Esophagus (tissue), 2 donors: Measurements from ENCODE around the gene DACH1. TPM values are rescaled to one million over a fixed set of nuclear protein-coding genes. Genes with fewer than 3 reads are reported as not detected.

Experiments
- H3K27ac ChIP-seq, 2 donors: one replicate each; pipeline ENCODE4 v1.5.1; 2013; ENCODE audit warnings: low read depth in 2 of 2, mild to moderate bottlenecking in 2 of 2, inconsistent platforms in 1 of 2, low read length in 1 of 2, moderate library complexity in 1 of 2
- H3K27me3 ChIP-seq, 2 donors: one replicate each; pipeline ENCODE4 v1.6.1; 2013; ENCODE audit warnings: low read length in 2 of 2, control low read depth in 1 of 2, mild to moderate bottlenecking in 1 of 2; ENCODE audit not compliant: insufficient read depth in 2 of 2, control insufficient read depth in 1 of 2
- H3K36me3 ChIP-seq, 2 donors: one replicate each; pipeline ENCODE4 v1.6.1; 2013; ENCODE audit warnings: low read length in 1 of 2; ENCODE audit not compliant: control insufficient read depth in 2 of 2, insufficient read depth in 2 of 2
- H3K4me1 ChIP-seq, 2 donors: one replicate each; pipeline ENCODE4 v1.6.1; 2013; ENCODE audit warnings: low read length in 1 of 2; ENCODE audit not compliant: control insufficient read depth in 2 of 2, insufficient read depth in 2 of 2
- H3K4me3 ChIP-seq, 2 donors: one replicate each; pipeline ENCODE4 v1.5.1; 2013; ENCODE audit warnings: low read length in 2 of 2, mild to moderate bottlenecking in 2 of 2, low read depth in 1 of 2, moderate library complexity in 1 of 2
- H3K9me3 ChIP-seq, 2 donors: one replicate each; pipeline ENCODE4 v1.6.1; 2013; ENCODE audit warnings: mild to moderate bottlenecking in 2 of 2, low read depth in 1 of 2, low read length in 1 of 2, moderate library complexity in 1 of 2; ENCODE audit not compliant: control insufficient read depth in 2 of 2, insufficient read depth in 1 of 2
- WGBS, 2 donors: extraction: QIAGEN DNeasy Blood & Tissue Kit; methylation state at CpG; one replicate each; pipeline ENCODE4 v1.1.7; 2013; 5-methylcytosine and 5-hydroxymethylcytosine counted together
- polyA plus RNA-seq, 2 donors: library from polyadenylated mRNA; stranded (reverse); fragments of 200-250 nt; gene quantifications; one replicate each; pipeline ENCODE4 v1.2.3, GENCODE V29; 2013
- donor health status: healthy with polysubstance abuse.
- donor health status: Bipolar disorder and iron deficiency.

The DACH1 gene
- polyA plus RNA-seq, 2 donors = 0.16 TPM

DNA sequence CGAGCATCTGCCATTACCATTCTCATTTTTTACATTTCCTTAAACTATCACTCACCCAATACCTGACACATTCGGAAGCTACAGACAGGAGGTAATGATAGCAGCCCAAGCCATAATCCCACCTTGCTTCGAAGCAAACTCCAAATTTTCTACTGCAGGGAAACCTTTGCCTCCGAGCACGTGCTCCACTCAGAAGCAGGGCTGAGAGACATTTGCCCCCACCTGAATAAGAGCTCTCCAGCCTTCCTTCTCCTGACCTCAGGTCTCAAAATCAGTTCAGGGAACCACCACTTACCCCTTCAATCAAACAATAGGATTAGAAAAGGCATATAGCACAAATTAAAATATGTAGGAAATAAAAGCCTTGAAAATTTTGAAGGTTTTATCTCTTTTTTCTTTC lies 2.3 kb upstream of the DACH1 start:
- H3K9me3 ChIP-seq = no peaks in the 10 kb centered on the region
- H3K27ac ChIP-seq = no peak overlapping the region
- H3K4me1 ChIP-seq = peaks cover 11 to 18% of the 10 kb centered on the region in 2 donors
- H3K4me3 ChIP-seq = no peak overlapping the region
- WGBS, 2 donors = 87 to 93% methylated on average over 5 of the region's 5 CpGs
- peaks cover 14 to 16% of the 10 kb centered on the region in 2 donors for H3K27me3 ChIP-seq
- H3K36me3 ChIP-seq = no peaks in the 10 kb centered on the region

DNA sequence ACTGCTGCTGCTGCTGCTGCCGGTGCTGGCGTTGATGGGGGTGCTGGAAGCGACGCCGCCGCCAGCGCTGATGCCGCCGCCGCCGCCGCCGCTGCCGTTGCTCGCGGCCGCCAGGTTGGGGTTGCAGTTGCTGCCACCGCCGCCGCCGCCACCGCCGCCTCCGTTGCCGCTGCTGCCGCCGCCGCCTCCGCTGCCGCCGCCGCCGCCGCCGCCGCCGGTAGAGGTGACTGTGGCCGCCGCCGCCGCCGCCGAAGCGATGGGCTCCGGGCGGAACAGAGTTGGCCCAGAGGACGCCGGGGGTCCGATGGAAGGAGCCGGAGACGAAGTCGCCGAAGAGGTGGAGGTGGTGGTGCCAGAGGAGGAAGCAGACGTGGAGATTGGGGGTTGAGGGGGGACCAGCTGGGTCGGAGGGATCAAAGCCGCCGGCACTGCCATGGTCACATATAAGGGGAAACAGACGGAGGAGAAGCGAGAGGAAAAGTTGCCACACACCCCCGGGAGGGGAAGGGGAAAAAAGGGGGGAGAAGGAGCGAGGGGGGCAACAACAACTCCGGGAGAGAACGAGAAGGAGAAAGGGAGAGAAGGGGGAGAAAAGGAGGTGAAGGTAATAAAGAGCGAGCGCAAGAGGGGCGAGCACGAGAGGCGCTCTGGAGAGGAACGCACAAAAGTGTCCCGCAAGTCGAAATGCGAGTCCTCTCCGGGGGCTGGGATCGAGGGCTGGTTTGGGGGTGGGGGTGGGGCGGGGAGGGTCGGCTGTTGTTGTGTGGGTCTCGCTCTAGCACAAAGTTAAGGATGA lies 471 bp downstream of the DACH1 start:
- Histone ChIP-seq H3K27ac (peak overlapping the region; percentile 59 to 65), H3K9me3 (no peaks in the 10 kb centered on the region), H3K27me3 (peaks cover 17 to 18% of the 10 kb centered on the region in 2 donors), H3K36me3 (no peaks in the 10 kb centered on the region), H3K4me3 (peak overlapping the region; percentile 54), H3K4me1 (peaks cover 11 to 18% of the 10 kb centered on the region in 2 donors)
- whole genome bisulfite sequencing, 2 donors = 1% methylated on average over 70 to 77 of the region's 77 CpGs

DNA sequence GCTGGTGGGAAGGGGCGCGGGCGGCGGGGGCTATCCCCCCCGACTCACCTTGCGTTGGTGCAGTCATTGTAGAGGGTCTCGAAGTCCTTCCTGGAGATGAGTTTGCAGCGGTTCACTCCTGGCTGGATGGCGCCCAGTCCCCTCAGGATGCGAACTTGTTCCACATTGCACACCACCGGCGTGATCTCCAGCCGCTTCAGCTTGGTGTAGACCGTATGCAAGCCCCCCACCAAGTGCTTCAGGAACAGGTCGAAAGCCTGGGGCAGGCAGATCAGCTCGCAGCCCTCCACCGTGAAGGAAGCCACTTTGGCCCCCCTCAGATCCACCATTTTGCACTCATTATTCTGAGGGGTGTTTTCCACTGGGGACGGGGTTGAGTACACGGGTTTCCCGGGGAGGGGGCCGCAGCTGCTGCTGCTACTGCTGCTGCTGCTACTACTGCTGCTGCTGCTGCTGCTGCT lies 1.1 kb downstream of the DACH1 start:
- peak overlapping the region in 1 of 2 donors; percentile 65 for H3K27ac ChIP-seq
- no peaks in the 10 kb centered on the region for H3K36me3 ChIP-seq
- WGBS, 2 donors = 0 to 2% methylated on average over 21 of the region's 21 CpGs
- peaks cover 11 to 18% of the 10 kb centered on the region in 2 donors for H3K4me1 ChIP-seq
- H3K9me3 ChIP-seq = no peaks in the 10 kb centered on the region
- H3K27me3 ChIP-seq = peaks cover 17 to 18% of the 10 kb centered on the region in 2 donors
- H3K4me3 ChIP-seq = peak overlapping the region; percentile 54

DNA sequence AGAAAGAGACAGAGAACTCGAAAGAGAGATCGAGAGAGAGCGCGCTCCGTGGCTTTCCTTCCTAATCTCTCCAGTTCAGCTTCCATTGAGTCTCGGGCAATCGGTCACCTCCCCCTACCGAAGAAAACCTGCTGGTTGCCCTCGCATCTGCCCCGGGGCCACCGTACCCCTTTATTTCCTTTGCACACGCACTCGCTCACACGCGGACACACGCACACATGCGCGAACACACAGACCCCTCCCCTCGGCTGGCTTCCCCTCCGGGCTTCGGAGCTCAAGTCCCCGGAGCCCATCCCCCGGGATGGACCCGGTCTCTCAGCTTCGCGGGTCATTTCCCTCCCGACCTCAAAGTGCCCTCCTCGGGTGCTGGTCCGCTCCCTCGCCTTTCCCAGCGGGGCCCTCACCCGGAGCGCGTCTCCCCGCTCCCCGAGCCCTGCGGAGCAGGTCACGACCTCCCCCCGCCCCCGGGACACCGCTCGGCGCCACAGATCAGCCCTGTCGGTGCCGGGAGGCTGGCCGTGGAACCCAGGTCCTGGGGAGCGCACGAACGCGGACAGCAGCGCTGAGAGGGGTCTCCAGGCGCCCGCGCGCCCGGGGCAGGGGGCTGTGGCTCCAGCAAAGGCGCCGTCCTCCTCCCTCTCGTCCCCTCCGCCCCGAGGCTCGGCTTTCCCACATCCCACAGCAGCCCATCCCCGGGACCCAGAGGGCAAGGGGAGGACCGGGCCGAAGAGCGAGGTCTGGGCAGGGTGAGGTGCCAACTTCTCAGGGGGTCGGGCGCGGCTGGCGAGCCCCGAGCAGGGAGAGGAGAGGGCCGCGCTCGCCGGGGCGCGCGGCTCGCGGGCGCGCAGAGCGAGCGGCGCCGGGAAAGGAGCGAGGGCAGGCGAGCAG lies 1.8 kb downstream of the DACH1 start:
- 2 to 3% methylated on average over 76 to 88 of the region's 88 CpGs for WGBS, 2 donors
- H3K4me1 ChIP-seq = peaks cover 11 to 18% of the 10 kb centered on the region in 2 donors
- H3K36me3 ChIP-seq = no peaks in the 10 kb centered on the region
- H3K4me3 ChIP-seq = peak overlapping the region; percentile 54
- H3K9me3 ChIP-seq = no peaks in the 10 kb centered on the region
- H3K27me3 ChIP-seq = peaks cover 17 to 18% of the 10 kb centered on the region in 2 donors
- H3K27ac ChIP-seq = peak overlapping the region; percentile 30 to 33

DNA sequence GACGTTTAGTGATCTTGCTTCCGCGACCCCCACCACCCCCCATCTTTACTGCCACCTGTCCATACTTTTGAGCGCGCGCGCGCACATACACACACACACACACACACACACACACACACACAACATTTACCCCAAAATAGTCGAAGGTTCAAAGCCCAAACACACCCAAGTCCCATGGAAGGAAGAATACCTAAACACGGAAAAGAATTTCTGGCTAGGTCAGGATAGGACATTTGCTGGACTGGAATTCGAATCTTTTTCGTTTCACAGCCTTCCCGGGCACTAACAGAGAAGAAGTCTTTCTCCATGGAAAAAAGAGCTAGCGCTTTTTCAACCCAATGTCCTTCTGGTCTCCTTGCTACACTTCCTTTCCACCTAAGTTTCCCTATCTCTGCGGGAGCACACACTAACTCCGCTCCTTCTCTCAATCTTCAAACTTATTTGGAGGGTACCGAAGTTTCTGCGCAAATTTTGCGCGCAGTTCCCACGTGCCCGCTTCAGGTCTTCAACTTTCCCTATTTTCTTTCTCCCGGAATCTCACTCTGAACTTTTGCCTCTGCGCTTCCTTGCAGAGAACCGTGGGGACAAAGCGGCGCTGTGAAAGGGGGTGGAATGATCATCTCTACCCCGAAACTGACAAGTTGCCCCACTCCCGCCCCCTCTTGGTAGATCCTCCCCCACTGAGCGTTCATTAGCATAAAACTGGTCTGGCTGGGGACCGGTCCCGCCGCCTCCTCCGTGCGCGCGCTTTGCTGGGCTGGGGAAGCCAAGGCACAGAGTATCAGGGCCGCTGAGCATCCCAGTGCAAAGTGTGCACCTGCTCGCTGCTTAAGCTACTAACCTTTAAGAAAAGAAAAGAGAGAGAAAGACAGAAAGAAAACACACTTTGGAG lies 2.7 kb downstream of the DACH1 start:
- Histone ChIP-seq H3K4me3 (peak overlapping the region; percentile 54), H3K27ac (peak overlapping the region in 1 of 2 donors; percentile 4), H3K4me1 (peaks cover 11 to 18% of the 10 kb centered on the region in 2 donors), H3K36me3 (no peaks in the 10 kb centered on the region), H3K27me3 (peaks cover 17 to 18% of the 10 kb centered on the region in 2 donors), H3K9me3 (no peaks in the 10 kb centered on the region)
- 10 to 12% methylated on average over 39 of the region's 39 CpGs for WGBS, 2 donors

DNA sequence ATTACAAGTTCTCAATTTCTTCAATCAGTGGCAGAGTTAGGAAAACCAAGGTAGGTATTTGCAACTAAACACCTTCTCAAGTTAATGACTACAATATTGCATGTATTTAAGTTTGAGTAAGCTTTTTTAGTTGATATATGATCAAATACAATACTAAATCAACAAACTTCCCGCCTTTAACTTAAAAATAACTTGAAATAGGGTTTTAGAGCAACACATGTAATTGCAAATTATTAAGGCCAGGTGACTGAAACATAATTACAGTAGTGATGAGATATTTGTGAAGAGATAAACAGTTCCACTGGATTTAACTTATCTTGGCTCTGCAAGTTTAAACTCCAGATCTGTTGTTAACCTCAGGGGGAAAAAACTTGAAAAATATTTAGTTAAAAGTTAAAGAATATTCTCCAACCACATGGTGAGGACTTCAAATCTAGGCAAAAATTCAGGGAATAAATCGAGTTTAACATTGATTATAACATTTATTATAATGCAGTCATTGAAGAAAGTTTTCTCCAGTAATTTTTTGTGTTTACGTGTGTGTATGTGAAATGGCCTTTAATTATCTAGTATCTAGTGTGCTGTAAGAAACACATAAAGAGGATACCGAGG lies 3.6 kb downstream of the DACH1 start:
- Histone ChIP-seq H3K4me3 (no peak overlapping the region), H3K4me1 (peaks cover 11 to 18% of the 10 kb centered on the region in 2 donors), H3K27me3 (peaks cover 17 to 18% of the 10 kb centered on the region in 2 donors), H3K27ac (no peak overlapping the region), H3K9me3 (no peaks in the 10 kb centered on the region), H3K36me3 (no peaks in the 10 kb centered on the region)
- WGBS, 2 donors = 61% methylated on average over 4 of the region's 4 CpGs

DNA sequence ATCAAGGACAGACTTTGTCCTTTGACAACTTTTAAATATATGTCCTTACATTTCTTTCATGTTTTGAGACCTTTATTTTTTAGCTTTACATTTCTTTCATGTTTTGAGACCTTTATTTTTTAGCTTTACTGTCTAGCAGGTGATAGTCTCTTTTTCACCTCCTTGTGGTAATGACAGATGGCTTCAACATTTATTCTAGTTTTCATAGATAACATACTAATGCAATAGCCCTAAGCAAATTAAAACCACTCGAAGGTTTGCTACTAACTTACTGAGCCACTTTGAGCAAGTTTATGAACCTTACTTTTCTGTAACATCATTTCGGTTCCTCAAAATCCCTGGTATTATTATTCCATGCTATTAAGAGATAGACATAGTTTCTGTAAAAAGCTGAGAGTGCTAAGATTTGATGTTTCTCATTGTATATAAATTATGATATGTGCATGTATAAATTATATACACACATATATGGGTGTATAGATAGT lies 4.5 kb downstream of the DACH1 start:
- H3K36me3 ChIP-seq = no peaks in the 10 kb centered on the region
- 54 to 60% methylated on average over 2 of the region's 2 CpGs for WGBS, 2 donors

DNA sequence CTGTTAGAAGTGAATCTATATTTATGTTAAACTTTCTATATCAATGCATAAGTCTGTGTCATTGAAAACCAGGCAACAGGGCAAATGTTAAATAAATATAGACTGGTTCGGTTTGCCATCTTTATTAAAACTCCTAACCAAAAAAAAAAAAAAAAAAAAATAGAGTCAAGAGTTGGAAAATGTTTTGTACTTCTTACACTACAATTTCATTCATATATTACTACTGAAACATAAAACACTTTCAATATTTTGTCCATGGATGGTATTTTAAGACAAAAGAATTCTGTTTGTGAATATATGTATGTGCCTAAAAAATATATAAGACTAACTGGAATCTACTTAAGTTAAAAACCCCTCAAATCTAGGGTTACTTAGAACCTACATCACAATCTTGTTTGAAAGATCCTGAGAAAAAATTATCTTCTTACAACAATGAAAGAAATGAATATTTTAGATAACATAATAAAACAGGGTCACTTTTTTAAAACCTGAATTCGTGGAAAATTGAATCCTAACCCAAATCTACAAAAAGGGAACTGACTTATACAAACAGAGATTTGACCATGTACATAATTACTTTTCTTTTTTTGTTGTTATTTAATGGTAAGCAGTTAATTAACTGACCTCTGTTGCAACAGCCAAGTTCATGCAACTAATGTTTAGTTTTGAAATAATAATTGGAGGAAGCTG lies 5.1 kb downstream of the DACH1 start:
- 57 to 66% methylated on average over 2 of the region's 2 CpGs for WGBS, 2 donors
- H3K27me3 ChIP-seq = peaks cover 14 to 18% of the 10 kb centered on the region in 2 donors
- no peak overlapping the region for H3K27ac ChIP-seq
- H3K9me3 ChIP-seq = no peaks in the 10 kb centered on the region
- H3K4me3 ChIP-seq = no peak overlapping the region
- H3K4me1 ChIP-seq = peaks cover 11 to 14% of the 10 kb centered on the region in 2 donors
- H3K36me3 ChIP-seq = no peaks in the 10 kb centered on the region

More for the DNA sequence above, 4.5 kb downstream of the DACH1 start:
- no peak overlapping the region for H3K27ac ChIP-seq
- H3K4me1 ChIP-seq = peaks cover 11 to 18% of the 10 kb centered on the region in 2 donors
- no peaks in the 10 kb centered on the region for H3K9me3 ChIP-seq
- peaks cover 17 to 18% of the 10 kb centered on the region in 2 donors for H3K27me3 ChIP-seq
- H3K4me3 ChIP-seq = no peak overlapping the region
